Measurements from ENCODE around the gene PRKAG2.

The PRKAG2 gene

DNA sequence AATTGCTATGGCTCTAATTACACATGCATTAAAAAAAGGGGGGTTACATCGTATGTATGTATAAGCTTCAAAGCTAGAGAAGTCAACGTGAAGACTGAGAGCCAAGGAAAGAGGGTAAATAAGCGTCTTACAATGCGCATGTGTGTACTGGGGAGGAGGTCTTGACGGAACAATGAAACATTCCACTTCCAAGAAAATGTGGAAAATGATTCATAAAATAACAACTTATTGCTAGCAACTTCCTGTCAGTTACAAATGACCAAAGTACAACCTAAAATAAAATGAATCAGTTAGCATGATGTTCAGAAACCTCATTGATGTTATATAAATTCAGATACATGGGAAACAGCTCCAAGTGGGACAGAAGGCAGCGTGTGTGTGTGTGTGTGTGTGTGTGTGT lies 253.1 kb downstream of the PRKAG2 start:
- TF ChIP-seq, protein P1, sequence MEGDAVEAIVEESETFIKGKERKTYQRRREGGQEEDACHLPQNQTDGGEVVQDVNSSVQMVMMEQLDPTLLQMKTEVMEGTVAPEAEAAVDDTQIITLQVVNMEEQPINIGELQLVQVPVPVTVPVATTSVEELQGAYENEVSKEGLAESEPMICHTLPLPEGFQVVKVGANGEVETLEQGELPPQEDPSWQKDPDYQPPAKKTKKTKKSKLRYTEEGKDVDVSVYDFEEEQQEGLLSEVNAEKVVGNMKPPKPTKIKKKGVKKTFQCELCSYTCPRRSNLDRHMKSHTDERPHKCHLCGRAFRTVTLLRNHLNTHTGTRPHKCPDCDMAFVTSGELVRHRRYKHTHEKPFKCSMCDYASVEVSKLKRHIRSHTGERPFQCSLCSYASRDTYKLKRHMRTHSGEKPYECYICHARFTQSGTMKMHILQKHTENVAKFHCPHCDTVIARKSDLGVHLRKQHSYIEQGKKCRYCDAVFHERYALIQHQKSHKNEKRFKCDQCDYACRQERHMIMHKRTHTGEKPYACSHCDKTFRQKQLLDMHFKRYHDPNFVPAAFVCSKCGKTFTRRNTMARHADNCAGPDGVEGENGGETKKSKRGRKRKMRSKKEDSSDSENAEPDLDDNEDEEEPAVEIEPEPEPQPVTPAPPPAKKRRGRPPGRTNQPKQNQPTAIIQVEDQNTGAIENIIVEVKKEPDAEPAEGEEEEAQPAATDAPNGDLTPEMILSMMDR (IDR thresholded peaks at IDR 0.05; ENCODE audit: low read length): no peak
- TF ChIP-seq EZH2 (IDR thresholded peaks at IDR 0.05; ENCODE audit: borderline replicate concordance, low read length): no peak
- Histone ChIP-seq H3K36me3 (ENCODE audit: insufficient read depth, low read length) (no peaks in the 10 kb centered on the region), H3K4me1 (ENCODE audit: insufficient read depth, low read length, severe bottlenecking) (no peaks in the 10 kb centered on the region), H4K20me1 (ENCODE audit: insufficient read depth, low read length) (no peaks in the 10 kb centered on the region), H3K9me2 (ENCODE audit: low read depth, low read length) (no peaks in the 10 kb centered on the region), H3K79me2 (ENCODE audit: insufficient read depth, low read length) (no peaks in the 10 kb centered on the region), H3K9ac (ENCODE audit: low read length) (no peak overlapping the region), H3K9me3 (ENCODE audit: low read length) (no peaks in the 10 kb centered on the region), H3F3A (ENCODE audit: insufficient read depth, low read length) (no peaks in the 10 kb centered on the region), H3K27me3 (ENCODE audit: insufficient read depth, low read length) (peaks cover 4% of the 10 kb centered on the region; the same call in 1 of the 2 replicates), H2AFZ (ENCODE audit: low read length) (no peak overlapping the region), H3K4me3 (ENCODE audit: low read depth, low read length, poor library complexity, severe bottlenecking) (no peak overlapping the region), H3K27ac (ENCODE audit: low read depth, low read length, poor library complexity, severe bottlenecking) (no peak overlapping the region), H3K4me2 (ENCODE audit: low read length) (no peak overlapping the region)

DNA sequence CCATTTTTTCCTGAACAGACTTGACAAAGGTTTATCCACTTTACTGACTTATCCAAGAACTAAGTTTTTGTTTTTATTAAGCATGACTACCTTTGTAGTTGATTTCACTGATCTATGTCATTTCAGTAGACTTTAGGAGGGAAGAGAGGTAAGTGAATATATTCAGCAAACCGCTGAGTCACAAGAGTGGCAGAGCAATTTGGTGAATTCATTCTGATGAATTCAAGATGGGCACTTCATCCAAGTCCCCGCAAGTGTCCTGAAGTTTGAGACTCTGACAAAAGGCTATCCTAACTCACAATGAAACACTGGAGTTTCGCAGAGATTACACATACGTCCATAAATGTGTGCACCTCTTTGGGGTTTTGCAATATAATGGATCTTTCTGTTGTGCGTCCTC lies 255.0 kb downstream of the PRKAG2 start:
- TF ChIP-seq EZH2 (IDR thresholded peaks at IDR 0.05; ENCODE audit: borderline replicate concordance, low read length): no peak
- TF ChIP-seq, protein P1 (IDR thresholded peaks at IDR 0.05; ENCODE audit: low read length): no peak
- H4K20me1 ChIP-seq (ENCODE audit: insufficient read depth, low read length): no peaks in the 10 kb centered on the region
- no peaks in the 10 kb centered on the region for H3K79me2 ChIP-seq (ENCODE audit: insufficient read depth, low read length)

DNA sequence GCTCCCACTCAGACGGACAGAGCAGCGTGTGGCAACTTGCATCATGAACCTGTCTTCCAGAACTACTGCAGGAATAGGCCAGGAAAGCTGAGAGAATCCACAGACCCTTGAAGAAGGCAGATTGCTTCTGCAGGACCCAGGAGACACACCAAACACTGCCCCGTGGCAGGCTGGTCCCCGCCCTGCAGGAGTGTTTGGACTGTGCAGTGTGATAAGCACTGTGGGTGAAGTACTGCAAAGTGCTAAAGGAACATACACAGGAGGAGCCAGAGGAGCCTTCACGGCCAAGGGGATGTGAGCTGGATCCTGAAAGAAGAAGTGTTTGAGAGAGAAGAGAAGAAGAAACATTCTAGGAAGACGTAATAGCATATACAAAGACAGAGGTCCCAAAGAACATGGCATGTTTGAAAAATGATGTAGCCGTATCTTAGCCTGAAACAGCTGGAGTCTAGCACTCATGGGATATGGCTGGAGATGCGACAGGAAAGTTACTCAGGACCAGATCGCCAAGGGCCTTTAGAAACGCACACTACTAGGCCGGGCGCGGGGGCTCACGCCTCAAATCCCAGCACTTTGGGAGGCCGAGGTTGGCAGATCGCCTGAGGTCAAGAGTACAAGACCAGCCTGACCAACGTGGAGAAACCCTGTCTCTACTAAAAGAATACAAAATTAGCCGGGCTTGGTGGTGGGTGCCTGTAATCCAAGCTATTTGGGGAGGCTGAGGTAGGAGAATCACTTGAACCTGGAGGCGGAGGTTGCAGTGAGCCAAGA lies 260.3 kb downstream of the PRKAG2 start:
- Histone ChIP-seq H3F3A (ENCODE audit: insufficient read depth, low read length) (no peaks in the 10 kb centered on the region), H2AFZ (ENCODE audit: low read length) (no peak overlapping the region), H3K9ac (ENCODE audit: low read length) (no peak overlapping the region), H3K36me3 (ENCODE audit: insufficient read depth, low read length) (no peaks in the 10 kb centered on the region), H3K9me2 (ENCODE audit: low read depth, low read length) (no peaks in the 10 kb centered on the region), H3K79me2 (ENCODE audit: insufficient read depth, low read length) (no peaks in the 10 kb centered on the region), H4K20me1 (ENCODE audit: insufficient read depth, low read length) (no peaks in the 10 kb centered on the region), H3K27ac (ENCODE audit: low read depth, low read length, poor library complexity, severe bottlenecking) (no peak overlapping the region), H3K4me3 (ENCODE audit: low read depth, low read length, poor library complexity, severe bottlenecking) (no peak overlapping the region), H3K4me1 (ENCODE audit: insufficient read depth, low read length, severe bottlenecking) (no peaks in the 10 kb centered on the region), H3K27me3 (ENCODE audit: insufficient read depth, low read length) (peaks cover 9% of the 10 kb centered on the region; the same call in 1 of the 2 replicates), H3K9me3 (ENCODE audit: low read length) (no peaks in the 10 kb centered on the region), H3K4me2 (ENCODE audit: low read length) (no peak overlapping the region)
- TF ChIP-seq EZH2 (IDR thresholded peaks at IDR 0.05; ENCODE audit: borderline replicate concordance, low read length): no peak
- TF ChIP-seq, protein P1 (IDR thresholded peaks at IDR 0.05; ENCODE audit: low read length): no peak

More for the DNA sequence above, 255.0 kb downstream of the PRKAG2 start:
- Histone ChIP-seq H3K9me2 (ENCODE audit: low read depth, low read length) (no peaks in the 10 kb centered on the region), H3K27ac (ENCODE audit: low read depth, low read length, poor library complexity, severe bottlenecking) (no peak overlapping the region), H3K36me3 (ENCODE audit: insufficient read depth, low read length) (no peaks in the 10 kb centered on the region), H3K4me2 (ENCODE audit: low read length) (no peak overlapping the region), H3K9me3 (ENCODE audit: low read length) (no peaks in the 10 kb centered on the region), H3K27me3 (ENCODE audit: insufficient read depth, low read length) (0 out of 2 replicates have a peak, but pooled peaks cover 4% of the 10 kb centered on the region), H3K4me3 (ENCODE audit: low read depth, low read length, poor library complexity, severe bottlenecking) (no peak overlapping the region), H3K4me1 (ENCODE audit: insufficient read depth, low read length, severe bottlenecking) (no peaks in the 10 kb centered on the region), H3F3A (ENCODE audit: insufficient read depth, low read length) (no peaks in the 10 kb centered on the region), H3K9ac (ENCODE audit: low read length) (no peak overlapping the region), H2AFZ (ENCODE audit: low read length) (no peak overlapping the region)

Measured in OCI-LY1 (cell line).